ENCODE data around the gene TCF12. TPM values are rescaled to one million over a fixed set of nuclear protein-coding genes. Genes with fewer than 3 reads are reported as not detected.

Gene TCF12
- total and polyA plus RNA-seq, 2 donors (not counting 3 experiments of a cell fraction or from before 2014, with no cell fraction given), result 72.1 to 133 TPM

DNA sequence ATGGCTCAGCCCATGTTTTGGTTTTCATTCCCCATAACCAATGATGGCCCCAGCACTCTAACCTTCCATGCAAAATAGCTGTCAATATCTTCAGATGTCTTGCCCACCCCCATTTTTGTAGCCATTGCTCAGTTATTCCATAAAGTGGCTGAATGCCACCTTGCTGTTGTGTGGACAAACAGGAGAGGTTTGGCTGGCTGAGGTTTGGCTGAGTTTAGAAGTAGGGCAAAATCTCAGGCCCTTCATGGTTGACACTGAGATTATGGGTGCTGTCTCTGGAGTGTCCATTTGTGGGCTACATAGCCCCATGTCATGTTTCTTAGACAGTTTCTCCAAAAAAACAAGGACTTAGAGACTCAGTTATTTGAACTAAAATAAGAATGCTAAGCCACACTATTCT, 96.9 kb downstream of the TCF12 start:
- BruUV-seq (replicated peaks), result no TSS peak

More for the DNA sequence above, 96.9 kb downstream of the TCF12 start:
- ChIA-PET POLR2A (no interaction called here), CTCF (no interaction called here)
- Histone ChIP-seq H4K20me1 (replicated peaks; ENCODE audit: control insufficient read depth, extremely low read depth, insufficient read depth, low read length) (peaks cover 9% of the 10 kb centered on the region), H3K4me2 (ENCODE audit: insufficient read depth, low read length) (no peak overlapping the region), H3K79me2 (ENCODE audit: control insufficient read depth, insufficient read depth, low read length) (peaks cover 82% of the 10 kb centered on the region), H2AFZ (ENCODE audit: low read depth, low read length) (no peak overlapping the region), H3K4me3 (replicated peaks in 1 of 3; ENCODE audit: insufficient read depth in 1 of 3, low read depth in 1 of 3, low read length in 3 of 3) (no peak overlapping the region), H3K9me1 (replicated peaks; ENCODE audit: control insufficient read depth, extremely low read depth, insufficient read depth, low read length) (no peaks in the 10 kb centered on the region), H3K27ac (ENCODE audit: insufficient read depth, low read depth, low read length) (no peak overlapping the region), H3K9ac (replicated peaks; ENCODE audit: extremely low read depth, insufficient read depth, low read length) (no peak overlapping the region), H3K27me3 (ENCODE audit: control insufficient read depth in 2 of 2, insufficient read depth in 2 of 2, low read length in 2 of 2) (no peaks in the 10 kb centered on the region), H3K9me3 (replicated peaks; ENCODE audit: control insufficient read depth, insufficient read depth, low read length) (no peaks in the 10 kb centered on the region), H3K4me1 (ENCODE audit: control insufficient read depth, extremely low read depth, insufficient read depth, low read length) (peaks cover 13% of the 10 kb centered on the region), H3K36me3 (ENCODE audit: control insufficient read depth in 2 of 2, extremely low read depth in 1 of 2, insufficient read depth in 2 of 2, low read length in 2 of 2) (no peaks in the 10 kb centered on the region)
- FAIRE-seq, result no peak
- intact Hi-C loops (cut with micrococcal nuclease), result loop anchor here (5.0 to 10.0 kb wide), 3 partner anchors 191 to 521 kb away; no protein-coding TSS in a partner anchor
- TF ChIP-seq POLR2AphosphoS5 (IDR thresholded peaks at IDR 0.05; ENCODE audit: insufficient read depth, low read depth, low read length), result no peak
- TF ChIP-seq EZH2 (IDR thresholded peaks at IDR 0.05; ENCODE audit: borderline replicate concordance, low read depth, low read length, severe bottlenecking), result no peak
- TF ChIP-seq MYC (IDR thresholded peaks at IDR 0.05; ENCODE audit: low read depth, low read length), result no peak
- no peak for TF ChIP-seq FOS (IDR thresholded peaks at IDR 0.05; ENCODE audit: borderline replicate concordance, insufficient read depth, low read length)
- no peak for TF ChIP-seq JUN (IDR thresholded peaks at IDR 0.05; ENCODE audit: borderline replicate concordance, insufficient read depth, insufficient read length, low read depth)
- TF ChIP-seq GATA2 (IDR thresholded peaks at IDR 0.05; ENCODE audit: insufficient read depth, insufficient read length, low read depth, low read length), result no peak
- TF ChIP-seq, protein P1, sequence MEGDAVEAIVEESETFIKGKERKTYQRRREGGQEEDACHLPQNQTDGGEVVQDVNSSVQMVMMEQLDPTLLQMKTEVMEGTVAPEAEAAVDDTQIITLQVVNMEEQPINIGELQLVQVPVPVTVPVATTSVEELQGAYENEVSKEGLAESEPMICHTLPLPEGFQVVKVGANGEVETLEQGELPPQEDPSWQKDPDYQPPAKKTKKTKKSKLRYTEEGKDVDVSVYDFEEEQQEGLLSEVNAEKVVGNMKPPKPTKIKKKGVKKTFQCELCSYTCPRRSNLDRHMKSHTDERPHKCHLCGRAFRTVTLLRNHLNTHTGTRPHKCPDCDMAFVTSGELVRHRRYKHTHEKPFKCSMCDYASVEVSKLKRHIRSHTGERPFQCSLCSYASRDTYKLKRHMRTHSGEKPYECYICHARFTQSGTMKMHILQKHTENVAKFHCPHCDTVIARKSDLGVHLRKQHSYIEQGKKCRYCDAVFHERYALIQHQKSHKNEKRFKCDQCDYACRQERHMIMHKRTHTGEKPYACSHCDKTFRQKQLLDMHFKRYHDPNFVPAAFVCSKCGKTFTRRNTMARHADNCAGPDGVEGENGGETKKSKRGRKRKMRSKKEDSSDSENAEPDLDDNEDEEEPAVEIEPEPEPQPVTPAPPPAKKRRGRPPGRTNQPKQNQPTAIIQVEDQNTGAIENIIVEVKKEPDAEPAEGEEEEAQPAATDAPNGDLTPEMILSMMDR (IDR thresholded peaks at IDR 0.05; ENCODE audit: extremely low read depth in 1 of 2, insufficient read depth in 1 of 2, low read depth in 1 of 2, low read length in 2 of 2), result no peak
- TF ChIP-seq POLR2A (IDR thresholded peaks at IDR 0.05; ENCODE audit: low read depth, low read length), result no peak
- TF ChIP-seq, protein P2, sequence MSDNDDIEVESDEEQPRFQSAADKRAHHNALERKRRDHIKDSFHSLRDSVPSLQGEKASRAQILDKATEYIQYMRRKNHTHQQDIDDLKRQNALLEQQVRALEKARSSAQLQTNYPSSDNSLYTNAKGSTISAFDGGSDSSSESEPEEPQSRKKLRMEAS (IDR thresholded peaks at IDR 0.05; ENCODE audit: insufficient read depth, insufficient read length), result no peak
- no peak for DNase-seq (ENCODE audit: low read depth, low spot score)
- dilution Hi-C loops (cut with MboI; ENCODE audit: extremely low pct_ligation_motif_present, low sequenced_read_pairs), result no loop called here
